Fibroblast of lung (primary cell): ENCODE measurements around the gene PPM1E.

Source experiments
- EZH2 ChIP-seq: IDR thresholded peaks from 2 replicates; pipeline ENCODE4 v1.5.1; 2012; ENCODE audit warnings: low read length, control low read depth, mild to moderate bottlenecking; ENCODE audit errors: missing control alignments
- TF ChIP-seq, protein P1 (sequence below), 2 donors: IDR thresholded peaks in 1 of 2; conservative IDR thresholded peaks in 1 of 2; 1 replicate in 1 of 2; 2 replicates in 1 of 2; pipeline ENCODE4 v1.5.1; 2011 to 2012; ENCODE audit warnings: low read length in 2 of 2, control low read depth in 1 of 2, inconsistent platforms in 1 of 2, low read depth in 1 of 2, mild to moderate bottlenecking in 1 of 2

GRCh38 chr17:58966208-58966607 lies 210.6 kb downstream of the PPM1E start:
- TF ChIP-seq, protein P1, sequence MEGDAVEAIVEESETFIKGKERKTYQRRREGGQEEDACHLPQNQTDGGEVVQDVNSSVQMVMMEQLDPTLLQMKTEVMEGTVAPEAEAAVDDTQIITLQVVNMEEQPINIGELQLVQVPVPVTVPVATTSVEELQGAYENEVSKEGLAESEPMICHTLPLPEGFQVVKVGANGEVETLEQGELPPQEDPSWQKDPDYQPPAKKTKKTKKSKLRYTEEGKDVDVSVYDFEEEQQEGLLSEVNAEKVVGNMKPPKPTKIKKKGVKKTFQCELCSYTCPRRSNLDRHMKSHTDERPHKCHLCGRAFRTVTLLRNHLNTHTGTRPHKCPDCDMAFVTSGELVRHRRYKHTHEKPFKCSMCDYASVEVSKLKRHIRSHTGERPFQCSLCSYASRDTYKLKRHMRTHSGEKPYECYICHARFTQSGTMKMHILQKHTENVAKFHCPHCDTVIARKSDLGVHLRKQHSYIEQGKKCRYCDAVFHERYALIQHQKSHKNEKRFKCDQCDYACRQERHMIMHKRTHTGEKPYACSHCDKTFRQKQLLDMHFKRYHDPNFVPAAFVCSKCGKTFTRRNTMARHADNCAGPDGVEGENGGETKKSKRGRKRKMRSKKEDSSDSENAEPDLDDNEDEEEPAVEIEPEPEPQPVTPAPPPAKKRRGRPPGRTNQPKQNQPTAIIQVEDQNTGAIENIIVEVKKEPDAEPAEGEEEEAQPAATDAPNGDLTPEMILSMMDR (conservative IDR thresholded peaks at IDR 0.05 in 1 of 2, IDR thresholded peaks at IDR 0.05 in 1 of 2; ENCODE audit: low read depth in 1 of 2, low read length in 2 of 2) = no peak
- TF ChIP-seq EZH2 = no peak
